Measurements from ENCODE around the gene SAMD4A. TPM values are rescaled to one million over a fixed set of nuclear protein-coding genes. Genes with fewer than 3 reads are reported as not detected.

SAMD4A gene
- total RNA-seq, 2 experiments from 2014 or later, result 1.0 to 1.2 TPM

GRCh38 chr14:54675236-54676128 is 108.6 kb downstream of the SAMD4A start:
- H3K27ac Mint-ChIP-seq, result no peak overlapping the region
- ChIA-PET POLR2A (no interaction called here), CTCF (interaction anchor here (1.2 kb wide), 1 partner anchor 98 kb away, joined by 4 read pairs; no protein-coding TSS in a partner anchor)
- H3K9me3 Mint-ChIP-seq, result no peaks in the 10 kb centered on the region
- H3K36me3 Mint-ChIP-seq (ENCODE audit: low read depth), result no peaks in the 10 kb centered on the region
- no peak for DNase-seq
- H3K4me3 Mint-ChIP-seq, result no peak overlapping the region
- H3K27me3 Mint-ChIP-seq, result peaks cover 38% of the 10 kb centered on the region
- H3K4me1 Mint-ChIP-seq, result peaks cover 37% of the 10 kb centered on the region

- peaks cover 24% of the 10 kb centered on the region for H3K4me1 Mint-ChIP-seq
- no peak overlapping the region for H3K27ac Mint-ChIP-seq
- no peaks in the 10 kb centered on the region for H3K9me3 Mint-ChIP-seq
- H3K4me3 Mint-ChIP-seq, result no peak overlapping the region
- ChIA-PET POLR2A (no interaction called here), CTCF (interaction anchor here (1.2 kb wide), 1 partner anchor 96 kb away, joined by 3 read pairs; no protein-coding TSS in a partner anchor)
- H3K36me3 Mint-ChIP-seq (ENCODE audit: low read depth), result no peaks in the 10 kb centered on the region
- H3K27me3 Mint-ChIP-seq, result peaks cover 29% of the 10 kb centered on the region
- no peak for DNase-seq
Measured at GRCh38 chr14:54676812-54677708, 110.1 kb downstream of the SAMD4A start.

GRCh38 chr14:54680651-54681050 is 113.7 kb downstream of the SAMD4A start:
- Mint-ChIP-seq H3K4me3 (no peak overlapping the region), H3K36me3 (ENCODE audit: low read depth) (no peaks in the 10 kb centered on the region), H3K27me3 (peaks cover 28% of the 10 kb centered on the region), H3K27ac (no peak overlapping the region), H3K9me3 (no peaks in the 10 kb centered on the region), H3K4me1 (peaks cover 12% of the 10 kb centered on the region)
- ChIA-PET POLR2A (no interaction called here), CTCF (no interaction called here)
- DNase-seq, result no peak

GRCh38 chr14:54681811-54682261 is 114.9 kb downstream of the SAMD4A start:
- peaks cover 12% of the 10 kb centered on the region for H3K4me1 Mint-ChIP-seq
- H3K27me3 Mint-ChIP-seq, result peaks cover 20% of the 10 kb centered on the region
- H3K4me3 Mint-ChIP-seq, result no peak overlapping the region
- CTCF ChIA-PET, result no interaction called here
- no peaks in the 10 kb centered on the region for H3K36me3 Mint-ChIP-seq (ENCODE audit: low read depth)
- no peak for DNase-seq
- POLR2A ChIA-PET, result no interaction called here
- H3K27ac Mint-ChIP-seq, result no peak overlapping the region
- no peaks in the 10 kb centered on the region for H3K9me3 Mint-ChIP-seq

- Mint-ChIP-seq H3K27me3 (peaks cover 23% of the 10 kb centered on the region), H3K27ac (no peak overlapping the region), H3K36me3 (ENCODE audit: low read depth) (no peaks in the 10 kb centered on the region), H3K4me1 (peaks cover 10% of the 10 kb centered on the region), H3K9me3 (no peaks in the 10 kb centered on the region), H3K4me3 (no peak overlapping the region)
- DNase-seq, result no peak
- ChIA-PET CTCF (no interaction called here), POLR2A (no interaction called here)
Measured at GRCh38 chr14:54682578-54682977, 115.7 kb downstream of the SAMD4A start.

- Mint-ChIP-seq H3K36me3 (ENCODE audit: low read depth) (no peaks in the 10 kb centered on the region), H3K4me3 (no peak overlapping the region), H3K9me3 (no peaks in the 10 kb centered on the region), H3K27ac (no peak overlapping the region), H3K27me3 (peaks cover 22% of the 10 kb centered on the region), H3K4me1 (peaks cover 19% of the 10 kb centered on the region)
- no peak for DNase-seq
- ChIA-PET CTCF (interaction anchor here (0.6 to 0.9 kb wide), 3 partner anchors 9 to 120 kb away, joined by 3 to 4 read pairs (median 3); no protein-coding TSS in a partner anchor), POLR2A (interaction anchor here (2.0 kb wide), 1 partner anchor 15 kb away, joined by 8 read pairs; no protein-coding TSS in a partner anchor)
Measured at GRCh38 chr14:54683882-54684794, 117.2 kb downstream of the SAMD4A start.

GRCh38 chr14:54685286-54685845 is 118.4 kb downstream of the SAMD4A start:
- Mint-ChIP-seq H3K4me1 (peaks cover 19% of the 10 kb centered on the region), H3K36me3 (ENCODE audit: low read depth) (no peaks in the 10 kb centered on the region), H3K4me3 (no peak overlapping the region), H3K27me3 (peaks cover 20% of the 10 kb centered on the region), H3K9me3 (no peaks in the 10 kb centered on the region), H3K27ac (no peak overlapping the region)
- CTCF ChIA-PET, result interaction anchor here (0.9 kb wide), 1 partner anchor 89 kb away, joined by 3 read pairs; no protein-coding TSS in a partner anchor
- no peak for DNase-seq
- POLR2A ChIA-PET, result interaction anchor here (2.0 kb wide), 1 partner anchor 16 kb away, joined by 8 read pairs; no protein-coding TSS in a partner anchor

GRCh38 chr14:54686219-54686870 is 119.4 kb downstream of the SAMD4A start:
- no peak overlapping the region for H3K27ac Mint-ChIP-seq
- no peaks in the 10 kb centered on the region for H3K36me3 Mint-ChIP-seq (ENCODE audit: low read depth)
- ChIA-PET POLR2A (interaction anchor here (2.0 kb wide), 1 partner anchor 17 kb away, joined by 8 read pairs; no protein-coding TSS in a partner anchor), CTCF (interaction anchor here (0.9 kb wide), 1 partner anchor 88 kb away, joined by 3 read pairs; no protein-coding TSS in a partner anchor)
- H3K4me1 Mint-ChIP-seq, result peaks cover 19% of the 10 kb centered on the region
- no peak for DNase-seq
- H3K27me3 Mint-ChIP-seq, result peaks cover 20% of the 10 kb centered on the region
- H3K4me3 Mint-ChIP-seq, result no peak overlapping the region
- no peaks in the 10 kb centered on the region for H3K9me3 Mint-ChIP-seq

- Mint-ChIP-seq H3K27me3 (peaks cover 22% of the 10 kb centered on the region), H3K9me3 (no peaks in the 10 kb centered on the region), H3K4me1 (peaks cover 19% of the 10 kb centered on the region), H3K4me3 (no peak overlapping the region), H3K27ac (no peak overlapping the region), H3K36me3 (ENCODE audit: low read depth) (no peaks in the 10 kb centered on the region)
- POLR2A ChIA-PET, result no interaction called here
- CTCF ChIA-PET, result interaction anchor here (1.0 kb wide), 2 partner anchors 13 to 87 kb away, joined by 3 read pairs; no protein-coding TSS in a partner anchor
- no peak for DNase-seq
Measured at GRCh38 chr14:54686871-54687749, 120.2 kb downstream of the SAMD4A start.

GRCh38 chr14:54687750-54688119 is 120.8 kb downstream of the SAMD4A start:
- peaks cover 19% of the 10 kb centered on the region for H3K4me1 Mint-ChIP-seq
- CTCF ChIA-PET, result interaction anchor here (1.0 kb wide), 2 partner anchors 12 to 86 kb away, joined by 3 read pairs; no protein-coding TSS in a partner anchor
- peaks cover 26% of the 10 kb centered on the region for H3K27me3 Mint-ChIP-seq

GRCh38 chr14:54688229-54688628 is 121.3 kb downstream of the SAMD4A start:
- no peak for DNase-seq

More at GRCh38 chr14:54687750-54688119, 120.8 kb downstream of the SAMD4A start:
- POLR2A ChIA-PET, result no interaction called here
- Mint-ChIP-seq H3K36me3 (ENCODE audit: low read depth) (no peaks in the 10 kb centered on the region), H3K9me3 (no peaks in the 10 kb centered on the region), H3K4me3 (no peak overlapping the region), H3K27ac (no peak overlapping the region)
- no peak for DNase-seq

More at GRCh38 chr14:54688229-54688628, 121.3 kb downstream of the SAMD4A start:
- H3K27ac Mint-ChIP-seq, result no peak overlapping the region
- no peaks in the 10 kb centered on the region for H3K9me3 Mint-ChIP-seq
- peaks cover 19% of the 10 kb centered on the region for H3K4me1 Mint-ChIP-seq
- no peak overlapping the region for H3K4me3 Mint-ChIP-seq
- ChIA-PET CTCF (interaction anchor here (1.0 kb wide), 2 partner anchors 12 to 86 kb away, joined by 3 read pairs; no protein-coding TSS in a partner anchor), POLR2A (no interaction called here)
- no peaks in the 10 kb centered on the region for H3K36me3 Mint-ChIP-seq (ENCODE audit: low read depth)
- H3K27me3 Mint-ChIP-seq, result peaks cover 26% of the 10 kb centered on the region
